Esophagus muscularis mucosa (tissue), 4 donors: ENCODE data around the gene RCAN1. TPM values are rescaled to one million over a fixed set of nuclear protein-coding genes. Genes with fewer than 3 reads are reported as not detected.
A peak's percentile ranks its signal among the peaks of the same experiment; 100 is the strongest.

ENCODE experiments used
- DNase-seq: peaks from one replicate; pipeline ENCODE4 v3.0.0-alpha.2; 2017; ENCODE audit errors: extremely low spot score
- H3K27ac ChIP-seq, 4 donors: fragments of 200-600 bp; sonication (generic); replicated peaks in 1 of 4; 1 replicate in 3 of 4; 2 replicates in 1 of 4; pipeline ENCODE4 v1.5.1; 2016 to 2019; ENCODE audit warnings: mild to moderate bottlenecking in 1 of 4
- H3K27me3 ChIP-seq, 4 donors: fragments of 200-600 bp; sonication (generic); one replicate each; pipeline versions ENCODE4 v1.5.1 to v1.6.0; 2016 to 2019
- H3K36me3 ChIP-seq, 4 donors: fragments of 200-600 bp; sonication (generic); one replicate each; pipeline ENCODE4 v1.5.1; 2016 to 2019
- H3K4me1 ChIP-seq, 4 donors: fragments of 200-600 bp; sonication (generic); one replicate each; pipeline ENCODE4 v1.5.1; 2016 to 2019
- H3K4me3 ChIP-seq, 4 donors: fragments of 200-600 bp; sonication (generic); 1 replicate in 2 of 4; 2 replicates in 2 of 4; pipeline ENCODE4 v1.5.1; 2016 to 2019; ENCODE audit warnings: mild to moderate bottlenecking in 4 of 4, moderate library complexity in 1 of 4
- H3K9me3 ChIP-seq, 4 donors: fragments of 200-600 bp; sonication (generic); 1 replicate in 3 of 4; 2 replicates in 1 of 4; pipeline ENCODE4 v1.5.1; 2016 to 2019
- CTCF ChIP-seq, 3 experiments: fragments of 200-600 bp in 2 of 3; fragments of 450-650 bp in 1 of 3; sonication (generic) in 2 of 3; IDR thresholded peaks; one replicate each; pipeline ENCODE4 v1.5.1; 2017 to 2019; ENCODE audit warnings: antibody characterized with exemption in 3 of 3, mild to moderate bottlenecking in 2 of 3, moderate library complexity in 1 of 3
- EP300 ChIP-seq: sonication (generic); formaldehyde crosslinking; IDR thresholded peaks from one replicate; pipeline ENCODE4 v1.6.1; 2017; ENCODE audit warnings: antibody characterized with exemption
- POLR2A ChIP-seq: fragments of 450-650 bp; IDR thresholded peaks from one replicate; pipeline ENCODE4 v1.6.1; 2017; ENCODE audit warnings: antibody characterized with exemption, moderate library complexity, mild to moderate bottlenecking, low read depth
- POLR2AphosphoS5 ChIP-seq, 2 donors: sonication (generic); formaldehyde crosslinking; IDR thresholded peaks; one replicate each; pipeline ENCODE4 v1.6.1; 2017; ENCODE audit warnings: antibody characterized with exemption in 2 of 2
- WGBS: methylation state at CpG from one replicate; pipeline ENCODE4 v1.1.5; 2018; 5-methylcytosine and 5-hydroxymethylcytosine counted together
- intact Hi-C: fragments of 100-400 bp; cut with DNase I; formaldehyde crosslinking; loops from one replicate; pipeline ENCODE4 v1.15.1; 2023
- total RNA-seq, 4 donors: library from RNA; depleted of rRNA; stranded (reverse); fragments of >200 nt; gene quantifications; one replicate each; pipeline versions ENCODE4 v1.1.0 to v1.2.1, GENCODE V29; 2016

RCAN1 gene
- total RNA-seq, 4 donors from 2014 or later, result 32.4 to 58.8 (median 37.9) TPM

GRCh38 chr21:34534522-34534921 lies 80.4 kb downstream of the RCAN1 start:
- H3K36me3 ChIP-seq, result no peaks in the 10 kb centered on the region
- TF ChIP-seq CTCF (IDR thresholded peaks at IDR 0.05) (no peak), POLR2AphosphoS5 (IDR thresholded peaks at IDR 0.05) (no peak), POLR2A (no peak), EP300 (no peak)
- H3K9me3 ChIP-seq, result no peaks in the 10 kb centered on the region
- intact Hi-C loops, result no loop called here
- H3K27me3 ChIP-seq, result no peaks in the 10 kb centered on the region
- peak overlapping the region in 1 of 4 donors; percentile 27 for H3K27ac ChIP-seq
- 83% methylated on average over 4 of the region's 4 CpGs for WGBS
- H3K4me1 ChIP-seq, result peaks cover 0 to 15% (median 5%) of the 10 kb centered on the region in 4 donors
- no peak overlapping the region for H3K4me3 ChIP-seq
- DNase-seq, result no peak

GRCh38 chr21:34533938-34534337 lies 81.0 kb downstream of the RCAN1 start:
- 95% methylated on average over 3 of the region's 3 CpGs for WGBS
- H3K27me3 ChIP-seq, result no peaks in the 10 kb centered on the region
- TF ChIP-seq POLR2A (no peak), EP300 (no peak), CTCF (IDR thresholded peaks at IDR 0.05) (no peak), POLR2AphosphoS5 (IDR thresholded peaks at IDR 0.05) (no peak)
- no peak overlapping the region for H3K27ac ChIP-seq
- no peak overlapping the region for H3K4me3 ChIP-seq
- intact Hi-C loops, result no loop called here
- no peaks in the 10 kb centered on the region for H3K9me3 ChIP-seq
- no peak for DNase-seq
- peaks cover 0 to 15% (median 7%) of the 10 kb centered on the region in 4 donors for H3K4me1 ChIP-seq
- no peaks in the 10 kb centered on the region for H3K36me3 ChIP-seq

GRCh38 chr21:34531399-34531798 lies 83.5 kb downstream of the RCAN1 start:
- Histone ChIP-seq H3K27me3 (no peaks in the 10 kb centered on the region), H3K4me1 (peaks cover 13 to 23% (median 15%) of the 10 kb centered on the region in 4 donors), H3K27ac (no peak overlapping the region), H3K4me3 (no peak overlapping the region), H3K9me3 (no peaks in the 10 kb centered on the region), H3K36me3 (no peaks in the 10 kb centered on the region)
- no peak for TF ChIP-seq POLR2A
- TF ChIP-seq EP300, result no peak
- TF ChIP-seq CTCF (IDR thresholded peaks at IDR 0.05), result no peak
- TF ChIP-seq POLR2AphosphoS5 (IDR thresholded peaks at IDR 0.05), result no peak
- WGBS, result 95% methylated on average over 6 of the region's 6 CpGs
- intact Hi-C loops, result no loop called here
- DNase-seq, result no peak

- Histone ChIP-seq H3K4me1 (peaks cover 17 to 34% (median 24%) of the 10 kb centered on the region in 4 donors), H3K27ac (peak overlapping the region in 2 of 4 donors; percentile 42 to 85), H3K27me3 (no peaks in the 10 kb centered on the region), H3K4me3 (no peak overlapping the region), H3K9me3 (no peaks in the 10 kb centered on the region), H3K36me3 (no peaks in the 10 kb centered on the region)
- intact Hi-C loops, result no loop called here
- TF ChIP-seq EP300, result no peak
- no peak for DNase-seq
These were observed 84.7 kb downstream of the RCAN1 start for GRCh38 chr21:34530261-34530660.

GRCh38 chr21:34528131-34528561 lies 86.8 kb downstream of the RCAN1 start:
- peaks cover 0 to 4% (median 0%) of the 10 kb centered on the region in 4 donors for H3K36me3 ChIP-seq
- H3K4me1 ChIP-seq, result peaks cover 34 to 51% (median 46%) of the 10 kb centered on the region in 4 donors
- WGBS, result 50% methylated on average over 3 of the region's 3 CpGs
- no peaks in the 10 kb centered on the region for H3K27me3 ChIP-seq
- TF ChIP-seq POLR2A (no peak), EP300 (no peak), POLR2AphosphoS5 (IDR thresholded peaks at IDR 0.05) (peak in 1 of 2 donors; percentile 50), CTCF (IDR thresholded peaks at IDR 0.05) (no peak)
- H3K27ac ChIP-seq, result peak overlapping the region; percentile 85 to 89 (median 86)
- no peak for DNase-seq
- H3K4me3 ChIP-seq, result no peak overlapping the region
- intact Hi-C loops, result no loop called here
- H3K9me3 ChIP-seq, result no peaks in the 10 kb centered on the region
